GM06990 (cell line): ENCODE measurements around the gene TXNRD1.

Experiments used
- DNase-seq: peaks from one replicate; pipeline ENCODE4 v3.0.0-alpha.2; 2011; ENCODE audit not compliant: insufficient read length; ENCODE audit errors: extremely low read depth
- H3K27me3 ChIP-seq: replicated peaks from 2 replicates; pipeline ENCODE4 v1.6.0; 2011; ENCODE audit warnings: low read length; ENCODE audit not compliant: control insufficient read depth, insufficient read depth
- H3K36me3 ChIP-seq: 2 replicates; pipeline ENCODE4 v1.5.1; 2011; ENCODE audit warnings: low read length; ENCODE audit not compliant: control insufficient read depth, insufficient read depth
- H3K4me3 ChIP-seq: replicated peaks from 2 replicates; pipeline ENCODE4 v1.5.1; 2011; ENCODE audit warnings: low read depth, mild to moderate bottlenecking, control low read depth, low read length
- TF ChIP-seq, protein P1 (sequence below): IDR thresholded peaks from 2 replicates; pipeline ENCODE4 v1.5.1; 2011; ENCODE audit warnings: low read length, control low read depth, mild to moderate bottlenecking, inconsistent platforms; ENCODE audit not compliant: insufficient read depth, poor library complexity, severe bottlenecking

Gene TXNRD1

DNA sequence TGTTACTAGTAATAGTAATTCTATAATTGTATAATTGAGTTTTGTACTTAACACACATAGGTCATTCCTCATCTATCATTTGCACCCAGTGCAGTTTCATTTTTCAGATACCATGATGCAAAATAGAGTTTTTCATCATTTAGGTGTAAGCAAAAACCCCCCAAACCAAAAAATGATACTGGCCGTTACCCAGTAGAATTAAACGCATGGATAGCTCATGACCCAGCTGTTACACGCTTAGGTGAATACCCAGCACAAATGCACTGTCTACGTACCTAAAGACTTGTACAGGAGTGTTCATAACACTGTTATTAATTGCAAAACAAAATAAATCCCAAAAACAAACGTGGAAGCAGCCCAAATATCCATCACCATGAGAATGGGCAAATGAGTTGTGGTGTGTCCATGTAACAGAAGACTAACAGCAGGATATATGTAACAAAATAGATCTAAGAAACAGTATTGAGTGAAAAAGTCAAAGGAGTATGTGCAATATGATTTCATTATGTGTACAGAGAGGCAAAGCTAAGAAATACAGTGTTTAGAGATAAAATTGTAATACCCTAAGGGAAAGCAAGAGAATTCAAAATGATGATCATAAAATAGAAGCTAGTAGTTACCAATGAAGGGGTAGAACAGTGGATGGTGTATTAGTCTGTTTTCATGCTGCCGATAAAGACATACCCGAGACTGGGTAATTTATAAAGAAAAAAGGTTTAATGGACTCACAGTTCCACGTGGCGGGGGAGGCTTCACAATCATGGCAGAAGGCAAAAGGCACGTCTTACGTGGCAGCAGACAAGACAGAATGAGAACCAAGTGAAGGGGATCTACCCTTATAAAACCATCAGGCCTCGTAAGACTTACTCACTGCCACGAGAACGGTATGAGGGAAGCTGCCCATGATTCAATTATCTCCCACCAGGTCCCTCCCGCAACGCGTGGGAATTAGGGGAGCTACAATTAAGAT, 137.7 kb downstream of the TXNRD1 start:
- no peak for DNase-seq

GRCh38 chr12:104354167-104354867, 138.7 kb downstream of the TXNRD1 start:
- H3K4me3 ChIP-seq = no peak overlapping the region
- peaks cover 5% of the 10 kb centered on the region for H3K36me3 ChIP-seq
- TF ChIP-seq, protein P1, sequence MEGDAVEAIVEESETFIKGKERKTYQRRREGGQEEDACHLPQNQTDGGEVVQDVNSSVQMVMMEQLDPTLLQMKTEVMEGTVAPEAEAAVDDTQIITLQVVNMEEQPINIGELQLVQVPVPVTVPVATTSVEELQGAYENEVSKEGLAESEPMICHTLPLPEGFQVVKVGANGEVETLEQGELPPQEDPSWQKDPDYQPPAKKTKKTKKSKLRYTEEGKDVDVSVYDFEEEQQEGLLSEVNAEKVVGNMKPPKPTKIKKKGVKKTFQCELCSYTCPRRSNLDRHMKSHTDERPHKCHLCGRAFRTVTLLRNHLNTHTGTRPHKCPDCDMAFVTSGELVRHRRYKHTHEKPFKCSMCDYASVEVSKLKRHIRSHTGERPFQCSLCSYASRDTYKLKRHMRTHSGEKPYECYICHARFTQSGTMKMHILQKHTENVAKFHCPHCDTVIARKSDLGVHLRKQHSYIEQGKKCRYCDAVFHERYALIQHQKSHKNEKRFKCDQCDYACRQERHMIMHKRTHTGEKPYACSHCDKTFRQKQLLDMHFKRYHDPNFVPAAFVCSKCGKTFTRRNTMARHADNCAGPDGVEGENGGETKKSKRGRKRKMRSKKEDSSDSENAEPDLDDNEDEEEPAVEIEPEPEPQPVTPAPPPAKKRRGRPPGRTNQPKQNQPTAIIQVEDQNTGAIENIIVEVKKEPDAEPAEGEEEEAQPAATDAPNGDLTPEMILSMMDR = no peak
- DNase-seq = no peak
- no peaks in the 10 kb centered on the region for H3K27me3 ChIP-seq

More for the DNA sequence above, 137.7 kb downstream of the TXNRD1 start:
- peaks cover 10% of the 10 kb centered on the region for H3K36me3 ChIP-seq
- no peaks in the 10 kb centered on the region for H3K27me3 ChIP-seq
- no peak overlapping the region for H3K4me3 ChIP-seq
- TF ChIP-seq, protein P1 = no peak

DNA sequence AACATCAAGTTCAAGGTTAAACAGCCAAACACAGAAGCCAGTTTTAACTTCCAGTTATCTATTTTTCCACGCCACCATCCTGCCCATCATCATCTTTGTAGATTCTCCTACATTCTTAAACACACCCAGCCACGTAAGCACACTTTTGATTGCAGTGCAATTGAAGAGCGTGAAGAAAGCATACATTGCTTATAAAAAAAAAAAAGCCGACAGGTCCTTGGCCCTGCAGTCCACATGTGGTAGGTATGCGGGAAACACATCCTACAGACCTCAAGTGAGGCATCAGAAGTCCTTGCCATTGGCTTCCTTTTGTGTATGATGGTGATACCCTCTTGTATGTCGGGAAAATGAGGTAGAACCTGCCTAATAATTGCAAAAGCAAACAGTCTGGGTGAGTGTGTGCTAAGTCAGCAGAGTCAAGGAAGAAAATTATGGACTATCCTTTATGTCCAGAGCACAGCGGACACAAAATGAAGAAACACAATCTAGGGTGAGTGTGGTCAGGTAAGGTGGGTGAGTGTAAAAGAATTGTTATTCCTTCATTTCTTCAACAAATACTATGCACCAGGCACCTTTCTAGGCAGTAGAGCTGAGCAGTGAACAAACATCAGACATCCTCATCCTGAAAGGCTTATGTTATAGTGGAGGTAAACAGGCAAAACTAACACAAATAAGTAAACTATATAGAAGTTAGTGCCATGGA, 139.4 kb downstream of the TXNRD1 start:
- DNase-seq = no peak
- Histone ChIP-seq H3K27me3 (no peaks in the 10 kb centered on the region), H3K36me3 (peaks cover 5% of the 10 kb centered on the region), H3K4me3 (no peak overlapping the region)
- TF ChIP-seq, protein P1 = no peak

DNA sequence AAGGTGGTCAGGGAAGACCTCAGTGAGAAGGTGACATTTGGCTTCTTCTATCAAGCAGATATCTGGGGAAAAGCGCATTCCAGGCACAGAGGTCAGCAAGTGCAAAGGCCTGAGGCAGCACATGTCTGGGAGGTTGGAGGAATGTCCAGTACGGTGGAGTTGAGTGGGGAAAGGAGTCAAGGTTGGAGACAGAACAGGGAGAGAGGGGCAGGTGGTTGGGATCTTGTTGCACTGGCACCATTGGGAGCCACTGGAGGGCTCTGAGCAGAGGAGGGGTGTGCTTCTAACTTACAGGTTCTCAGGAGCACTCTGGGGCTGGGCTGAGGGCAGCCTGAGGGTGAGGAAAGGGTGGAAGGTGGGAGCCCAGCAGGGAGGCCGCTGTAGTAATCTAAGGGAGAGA, 140.1 kb downstream of the TXNRD1 start:
- Histone ChIP-seq H3K4me3 (no peak overlapping the region), H3K27me3 (no peaks in the 10 kb centered on the region), H3K36me3 (peaks cover 5% of the 10 kb centered on the region)
- DNase-seq = no peak
- TF ChIP-seq, protein P1 = no peak

GRCh38 chr12:104356231-104357115, 140.9 kb downstream of the TXNRD1 start:
- no peak for DNase-seq
- peaks cover 3% of the 10 kb centered on the region for H3K36me3 ChIP-seq
- TF ChIP-seq, protein P1 = no peak
- H3K4me3 ChIP-seq = no peak overlapping the region
- H3K27me3 ChIP-seq = no peaks in the 10 kb centered on the region
